Activated naive CD4-positive, alpha-beta T cell treated with anti-CD3 and anti-CD28 coated beads, Interleukin-2, amount 50 U/mL, for 16 hours (primary cell): ENCODE data around the gene BACE2.

Experiments used
- DNase-seq: peaks from one replicate; pipeline ENCODE4 v3.0.0-alpha.2; 2020

BACE2 gene

DNA sequence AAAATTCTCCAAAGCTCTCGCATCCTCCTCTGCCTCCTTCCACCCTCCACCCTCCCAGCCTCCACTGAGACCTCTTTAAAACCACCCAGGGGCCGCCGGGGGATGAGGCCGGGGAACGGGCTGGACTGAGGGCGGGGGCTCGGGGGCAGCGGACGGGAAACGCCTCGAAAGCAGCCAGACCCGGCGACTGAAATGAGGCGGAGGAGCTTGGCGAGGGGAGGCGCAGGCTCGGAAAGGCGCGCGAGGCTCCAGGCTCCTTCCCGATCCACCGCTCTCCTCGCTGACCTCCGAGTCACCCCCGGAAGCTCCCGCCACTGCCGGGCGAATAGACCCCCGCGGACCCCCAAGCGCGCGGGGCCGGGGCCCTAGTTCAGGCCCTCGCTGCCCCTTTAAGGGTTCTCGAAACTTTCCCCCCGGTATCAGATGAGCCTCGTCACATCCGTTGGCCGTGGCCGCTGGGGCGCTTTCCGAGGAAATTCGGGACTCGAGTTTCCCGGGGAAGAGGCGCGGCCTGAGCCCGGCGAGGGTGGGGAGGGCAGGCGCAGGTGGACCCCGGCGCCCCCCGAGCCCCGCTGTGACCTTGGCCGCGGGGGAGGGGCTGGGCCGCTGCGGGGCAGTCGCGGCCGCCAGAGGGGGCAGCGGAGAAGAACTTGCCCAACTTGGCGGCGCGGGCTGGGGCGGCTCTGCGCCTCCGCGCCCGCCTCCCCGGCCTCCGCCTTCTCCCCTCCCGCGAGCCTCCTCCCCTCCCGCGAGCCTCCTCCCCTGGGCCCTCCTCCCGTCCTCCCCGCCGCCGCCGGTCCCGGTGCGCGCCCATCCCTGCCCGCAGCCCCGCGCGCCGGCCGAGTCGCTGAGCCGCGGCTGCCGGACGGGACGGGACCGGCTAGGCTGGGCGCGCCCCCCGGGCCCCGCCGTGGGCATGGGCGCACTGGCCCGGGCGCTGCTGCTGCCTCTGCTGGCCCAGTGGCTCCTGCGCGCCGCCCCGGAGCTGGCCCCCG is at the start of gene BACE2:
Gene BACE2, plus strand, starts transcription at position 813 of the 995 bp plus-strand sequence. Its CDS starts 104 bp downstream, at position 917.
- peak; percentile 36 for DNase-seq

- DNase-seq: no peak
Measured at GRCh38 chr21:41119901-41120300, 48.1 kb upstream of the BACE2 start.

GRCh38 chr21:41120997-41121396 is 47.0 kb upstream of the BACE2 start:
- DNase-seq: no peak

DNA sequence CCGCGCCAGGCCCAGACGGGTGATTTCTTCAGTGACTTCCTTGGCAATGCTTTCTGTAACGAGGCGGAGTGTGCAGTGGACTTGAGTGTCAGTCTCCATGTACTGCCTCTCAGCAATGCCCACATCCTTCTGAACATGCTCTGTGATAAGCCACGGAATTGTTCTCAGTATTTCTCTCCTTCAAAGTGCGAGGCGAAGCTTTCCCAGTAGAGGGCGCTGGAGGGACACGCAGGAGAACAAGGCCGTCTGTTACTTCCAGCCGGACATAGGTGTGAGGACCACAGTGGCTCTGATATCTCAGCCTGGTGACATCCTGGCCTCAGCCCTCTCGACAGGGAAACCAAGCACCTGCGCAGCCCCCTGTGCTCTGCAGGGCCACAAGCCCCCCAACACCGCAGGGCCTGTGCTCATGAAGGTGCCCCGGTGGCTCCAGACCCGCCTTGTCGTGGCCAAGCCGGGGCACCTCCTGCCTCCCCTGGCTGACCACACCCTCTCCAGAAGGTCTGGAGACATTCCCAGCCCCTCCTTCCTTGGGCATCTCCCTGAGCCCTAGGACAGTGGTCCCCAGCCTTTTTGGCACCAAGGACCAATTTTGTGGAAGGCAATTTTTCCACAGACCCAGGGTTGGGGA is 46.1 kb upstream of the BACE2 start:
- peak; percentile 32 for DNase-seq

GRCh38 chr21:41124641-41125201 is 43.2 kb upstream of the BACE2 start:
- no peak for DNase-seq

DNA sequence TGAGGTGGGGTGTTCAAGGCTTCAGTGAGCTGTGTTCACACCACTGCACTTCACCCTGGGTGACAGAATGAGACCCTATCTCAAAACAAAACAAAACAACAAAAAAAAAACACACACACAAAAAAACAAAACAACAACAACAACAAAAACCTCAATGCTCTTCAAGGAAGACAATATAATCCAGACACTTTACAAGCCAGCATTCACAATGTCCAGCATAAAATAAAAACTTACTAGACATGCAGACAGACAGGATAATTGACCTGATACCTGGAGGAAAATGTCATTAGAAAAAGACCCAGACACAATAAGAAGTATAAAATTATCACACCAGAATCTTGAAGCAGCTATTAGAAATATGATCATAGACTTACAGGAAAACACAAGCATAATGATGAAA is 39.0 kb upstream of the BACE2 start:
- no peak for DNase-seq

- no peak for DNase-seq
Measured at GRCh38 chr21:41130883-41131282, 37.1 kb upstream of the BACE2 start.

- DNase-seq: no peak
Measured at GRCh38 chr21:41133874-41134522, 34.0 kb upstream of the BACE2 start.

DNA sequence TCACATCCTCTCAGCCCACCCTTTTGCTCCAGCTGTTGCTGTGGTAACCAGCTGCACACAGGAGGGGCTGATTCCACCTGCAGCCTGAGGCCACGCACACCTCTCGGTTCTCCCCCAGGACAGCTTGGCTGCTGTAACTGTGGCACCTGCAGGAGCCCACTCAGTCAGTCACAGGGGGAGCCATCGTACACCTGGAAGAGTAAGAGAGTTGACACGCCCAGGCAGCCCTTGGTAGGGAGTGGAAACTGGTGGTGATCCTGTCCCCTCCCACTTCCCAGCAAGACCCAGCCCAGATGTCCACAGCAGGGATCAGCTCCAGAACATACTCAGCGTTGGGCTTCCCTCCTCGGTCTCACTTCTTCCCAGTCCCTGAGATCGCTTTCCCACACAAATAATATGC is 32.2 kb upstream of the BACE2 start:
- no peak for DNase-seq

DNA sequence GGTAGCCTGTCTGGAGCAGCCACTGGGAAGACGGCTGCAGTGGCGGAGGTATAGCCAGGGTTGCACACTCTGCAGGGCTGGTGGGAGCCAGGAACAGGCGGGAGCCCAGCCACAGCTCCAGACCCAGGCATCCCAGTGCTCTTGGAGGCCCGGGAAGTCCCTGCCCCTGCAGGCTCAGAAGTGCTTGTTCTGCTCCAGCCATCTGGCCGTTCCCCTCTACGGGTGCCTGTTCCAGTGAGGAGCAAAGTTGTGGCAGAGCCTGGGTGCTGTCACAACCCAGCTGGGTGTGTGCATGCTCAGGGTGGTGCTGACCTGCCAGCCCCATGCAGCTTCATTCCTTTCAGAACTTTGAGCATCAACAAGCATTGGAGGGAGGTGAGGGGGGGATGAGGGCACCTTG is 31.7 kb upstream of the BACE2 start:
- DNase-seq: no peak

DNA sequence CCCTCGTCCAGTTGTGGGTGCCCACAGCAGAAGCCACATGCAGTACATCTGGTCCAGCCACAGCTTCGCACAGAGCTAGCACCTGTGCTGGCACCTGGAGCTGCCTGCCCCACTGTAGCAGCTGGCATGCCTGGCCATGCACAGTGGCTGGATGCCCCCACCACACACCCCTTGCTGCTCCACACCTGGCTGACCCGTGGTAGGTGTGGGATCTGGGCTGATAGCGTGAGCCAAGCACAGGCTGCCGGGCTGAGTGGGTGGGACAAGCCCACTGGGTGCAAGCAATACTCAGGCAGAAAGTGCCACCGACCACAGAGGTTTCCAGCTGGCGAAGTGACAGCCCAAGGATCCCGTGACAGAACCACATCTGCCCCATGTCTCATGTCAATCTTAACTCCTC is 30.6 kb upstream of the BACE2 start:
- DNase-seq: no peak

DNA sequence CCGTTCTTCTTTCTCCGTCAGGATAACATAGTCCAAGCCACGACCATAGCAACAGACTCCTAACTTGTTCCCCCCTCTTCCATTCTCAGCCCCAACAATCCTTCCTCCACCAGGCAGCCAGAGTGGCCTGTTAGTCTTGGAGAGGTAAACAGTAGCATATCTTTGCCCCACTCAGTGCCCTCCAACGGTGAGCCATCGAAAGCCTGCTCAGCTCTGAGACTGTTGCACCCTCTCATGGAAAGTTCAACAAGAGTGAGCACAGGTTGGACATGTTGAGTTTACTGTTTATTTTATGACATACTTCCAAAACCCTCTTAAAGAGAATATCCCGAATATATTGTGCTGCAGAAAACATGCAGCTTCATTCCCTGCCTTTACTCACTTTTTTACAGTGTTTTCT is 30.1 kb upstream of the BACE2 start:
- DNase-seq: no peak

DNA sequence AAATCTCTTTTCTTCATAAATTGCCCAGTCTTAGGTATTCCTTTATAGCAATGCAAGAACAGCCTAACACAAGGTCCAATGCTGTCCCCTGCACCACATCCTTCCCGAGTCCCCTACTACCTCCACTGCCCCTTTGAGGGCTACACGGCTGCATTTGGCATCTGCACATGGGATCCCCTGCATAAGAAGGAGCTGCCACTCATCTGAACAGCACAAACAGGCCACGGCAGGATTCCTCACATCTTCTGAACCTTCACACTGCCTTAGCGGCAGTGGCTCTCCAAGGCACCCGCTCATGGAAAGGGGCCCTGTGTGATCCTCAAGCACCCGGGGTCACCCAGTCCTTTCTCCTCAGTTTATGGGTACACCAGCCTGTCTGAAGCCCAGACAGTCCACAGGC is 29.2 kb upstream of the BACE2 start:
- no peak for DNase-seq

DNA sequence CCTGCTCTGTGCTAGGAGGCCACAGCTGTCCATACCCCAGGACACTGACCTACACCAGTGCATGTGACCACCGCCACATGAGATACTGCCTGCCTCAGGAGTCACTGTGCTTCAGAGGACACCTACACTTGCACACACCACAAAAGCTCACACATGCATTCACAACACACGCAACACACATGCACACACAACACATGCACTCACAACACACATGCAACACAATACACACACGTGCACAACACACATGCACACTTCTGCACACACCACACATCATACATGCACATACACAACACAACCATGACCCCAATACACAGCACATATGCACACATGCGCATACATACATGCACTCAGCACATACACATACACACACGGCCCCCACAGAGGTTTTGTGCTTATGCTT is 28.7 kb upstream of the BACE2 start:
- no peak for DNase-seq

DNA sequence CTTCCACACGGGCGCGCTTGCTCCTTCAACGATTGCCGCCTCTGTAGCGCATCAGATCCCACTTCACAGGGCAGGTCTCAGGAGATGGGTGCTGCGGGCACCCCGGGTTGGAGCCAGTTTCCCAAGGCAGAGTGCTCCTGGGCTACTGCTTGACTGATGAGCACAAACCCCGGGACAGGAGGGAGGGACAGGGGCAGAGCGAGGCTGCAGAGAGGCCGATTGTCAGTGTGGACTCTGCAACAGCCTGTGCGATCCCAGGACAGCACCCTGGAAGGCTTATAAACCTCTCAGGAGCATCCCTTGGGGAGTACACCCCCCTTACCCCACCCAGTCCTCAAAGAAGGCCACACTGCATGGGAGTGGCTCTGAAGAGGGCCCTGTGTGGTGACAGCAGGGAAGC is 28.0 kb upstream of the BACE2 start:
- DNase-seq: no peak

DNA sequence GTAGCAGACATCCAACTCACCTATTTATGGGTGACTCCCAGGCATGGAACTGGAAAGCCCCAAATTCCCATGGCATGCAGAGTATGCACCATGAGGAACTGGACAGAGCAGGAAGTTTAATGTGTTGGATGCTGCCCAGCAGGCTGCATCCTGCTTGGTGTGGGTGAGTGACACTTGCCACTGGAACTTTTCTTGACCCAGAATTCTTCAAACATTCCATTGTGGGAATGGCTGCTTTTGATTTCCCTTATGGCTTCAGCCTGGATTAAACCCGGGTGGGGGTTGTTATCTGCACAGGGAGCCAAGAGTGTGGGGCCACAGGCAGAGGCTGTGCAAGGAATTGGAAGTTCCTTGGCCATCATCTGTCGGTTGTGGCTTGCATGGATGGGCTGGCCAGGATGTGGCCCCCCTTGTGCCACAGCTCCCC is 26.9 kb upstream of the BACE2 start:
- no peak for DNase-seq

DNA sequence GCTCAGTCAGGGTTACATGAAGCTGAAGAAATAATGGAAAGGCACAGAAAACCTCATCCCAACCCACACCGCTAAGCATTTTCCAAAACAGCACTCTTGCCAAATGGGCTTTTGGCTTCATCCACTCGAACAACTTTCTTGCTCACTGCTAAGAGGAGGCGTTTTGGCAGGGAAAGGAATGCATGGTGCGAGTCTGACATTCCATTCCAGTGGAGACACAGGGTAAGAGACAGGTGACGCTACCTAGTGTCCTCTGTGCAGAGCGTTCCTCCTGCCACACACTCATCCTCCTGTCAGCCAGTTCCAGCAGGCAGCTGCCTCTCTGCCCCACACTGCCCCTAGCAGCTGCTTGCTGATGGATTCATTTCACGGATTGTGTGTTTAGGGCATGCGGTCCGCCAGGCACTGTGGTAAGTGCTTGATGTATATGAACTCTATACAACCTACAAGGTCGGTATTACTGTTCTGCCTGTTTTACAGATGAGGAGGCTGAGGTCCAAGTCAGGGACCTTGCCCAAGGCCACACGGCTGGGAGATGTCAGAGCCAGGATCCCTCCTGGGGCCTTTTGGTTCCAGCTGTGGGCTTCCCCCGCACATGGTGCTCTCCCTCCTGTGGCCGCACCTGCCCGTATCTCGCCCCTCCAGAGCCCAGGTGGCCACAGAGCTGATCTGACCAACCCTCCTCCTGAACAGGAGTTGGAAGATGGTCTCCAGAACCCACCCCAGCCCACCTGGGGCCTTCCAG is 25.7 kb upstream of the BACE2 start:
- DNase-seq: no peak

GRCh38 chr21:41143596-41144325 is 24.2 kb upstream of the BACE2 start:
- DNase-seq: no peak

DNA sequence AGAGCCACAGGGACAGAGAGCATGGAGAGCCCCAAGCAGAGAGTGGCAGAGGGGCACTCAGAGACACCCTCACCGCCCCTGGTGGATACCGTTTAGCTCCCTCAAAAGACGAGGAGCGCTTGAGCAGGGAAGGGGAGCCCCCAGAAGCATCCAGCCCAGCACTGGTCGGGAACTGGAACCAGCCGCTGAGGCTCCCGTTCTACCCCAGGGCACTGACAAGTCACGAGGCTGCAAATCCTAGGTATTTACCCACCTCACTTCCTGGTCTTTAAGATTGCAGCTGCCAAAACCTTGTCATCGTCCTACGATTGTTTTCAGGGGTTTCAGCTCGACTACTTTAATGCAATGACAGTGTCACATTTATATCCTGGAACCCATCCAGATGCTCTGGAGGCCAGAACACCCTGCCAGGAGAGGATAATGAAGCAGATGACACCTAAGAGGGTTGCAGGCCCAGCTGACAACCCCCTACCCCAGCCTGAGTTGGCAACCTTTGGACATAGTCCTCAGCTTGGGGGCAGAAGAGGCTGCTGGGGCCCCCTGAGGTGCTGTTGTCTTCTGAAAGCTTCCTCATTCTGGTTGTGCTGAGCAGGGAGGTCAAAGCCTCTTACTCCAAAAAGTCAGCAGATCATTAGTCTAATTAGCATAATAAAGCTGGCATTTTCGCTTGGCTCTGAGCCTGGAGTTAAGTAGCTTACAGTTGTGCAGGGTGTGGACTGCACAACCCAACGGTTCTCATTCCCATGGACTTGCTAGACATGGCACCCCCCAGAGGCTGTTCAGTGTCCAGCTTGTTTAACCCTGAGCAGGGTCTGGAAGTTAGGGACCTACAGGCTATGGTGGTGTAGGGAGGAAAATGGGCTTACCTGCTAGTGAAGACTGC is 20.6 kb upstream of the BACE2 start:
- DNase-seq: no peak

DNA sequence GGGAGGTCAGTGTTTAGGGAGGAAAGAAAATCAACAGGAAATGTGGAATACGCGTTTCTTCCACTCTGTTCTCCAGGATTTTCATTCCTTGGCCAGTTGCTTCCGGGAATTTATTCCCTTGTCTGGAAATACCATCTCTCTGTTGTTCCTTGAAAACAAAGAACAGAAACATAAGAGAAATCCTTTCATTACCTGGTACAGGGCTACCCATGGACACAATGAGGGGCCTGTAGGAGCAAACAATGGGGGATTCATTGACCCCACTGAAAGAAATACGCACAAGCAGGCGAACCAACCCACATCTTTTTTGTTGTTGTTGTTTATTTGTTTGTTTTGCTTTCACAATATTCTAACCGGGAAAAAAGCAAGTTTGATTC is 20.0 kb upstream of the BACE2 start:
- DNase-seq: no peak

DNA sequence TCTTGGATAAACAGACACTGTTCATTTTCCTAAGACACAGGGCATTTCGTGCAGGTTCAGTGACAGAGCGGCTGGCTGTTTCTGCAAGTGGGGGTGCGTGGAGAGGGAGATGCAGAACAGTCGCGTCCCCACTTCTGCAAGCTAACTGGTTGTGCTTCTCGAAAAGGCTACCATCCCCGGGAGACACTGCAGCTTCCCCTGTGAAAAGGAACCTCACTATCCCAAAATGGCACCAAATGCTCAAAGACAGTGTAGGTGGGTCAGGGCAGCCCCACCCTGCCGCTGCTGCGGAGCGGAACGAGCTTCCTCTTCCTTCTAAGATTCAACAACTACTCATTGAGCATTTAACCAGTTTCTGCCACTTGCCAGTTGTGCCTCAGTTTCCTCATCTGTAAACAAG is 19.2 kb upstream of the BACE2 start:
- no peak for DNase-seq
